Choroid plexus epithelial cell (primary cell): Measurements from ENCODE around the gene SNAP47.

Experiments used
- DNase-seq: peaks from one replicate; pipeline ENCODE4 v3.0.0-alpha.2; 2010; ENCODE audit warnings: low read depth
- H3K4me3 ChIP-seq: 2 replicates; pipeline ENCODE4 v1.5.1; 2011; ENCODE audit warnings: low read depth, mild to moderate bottlenecking, control low read depth, low read length, moderate library complexity
- CTCF ChIP-seq: conservative IDR thresholded peaks from 2 replicates; pipeline ENCODE4 v1.5.1; 2011; ENCODE audit warnings: low read depth, mild to moderate bottlenecking, control low read depth, inconsistent platforms, low read length, moderate library complexity

Gene SNAP47

GRCh38 chr1:227798078-227798802, 63.0 kb downstream of the SNAP47 start:
- DNase-seq: no peak
- H3K4me3 ChIP-seq: no peak overlapping the region
- no peak for TF ChIP-seq CTCF

- TF ChIP-seq CTCF: no peak
- DNase-seq: no peak
- no peak overlapping the region for H3K4me3 ChIP-seq
These were observed 64.5 kb downstream of the SNAP47 start for GRCh38 chr1:227799756-227800155.

GRCh38 chr1:227803933-227804332, 68.7 kb downstream of the SNAP47 start:
- TF ChIP-seq CTCF: no peak
- H3K4me3 ChIP-seq: no peak overlapping the region
- no peak for DNase-seq

GRCh38 chr1:227805606-227806197, 70.5 kb downstream of the SNAP47 start:
- no peak for TF ChIP-seq CTCF
- DNase-seq: peak; percentile 65
- no peak overlapping the region for H3K4me3 ChIP-seq

GRCh38 chr1:227808566-227808965, 73.3 kb downstream of the SNAP47 start:
- TF ChIP-seq CTCF: no peak
- no peak overlapping the region for H3K4me3 ChIP-seq
- DNase-seq: no peak

- DNase-seq: no peak
- H3K4me3 ChIP-seq: no peak overlapping the region
- TF ChIP-seq CTCF: no peak
These were observed 73.8 kb downstream of the SNAP47 start for GRCh38 chr1:227809026-227809425.

- DNase-seq: no peak
- H3K4me3 ChIP-seq: no peak overlapping the region
- no peak for TF ChIP-seq CTCF
These were observed 78.7 kb downstream of the SNAP47 start for GRCh38 chr1:227813962-227814361.
